ENCODE results near the gene CIAO2A.

DNA sequence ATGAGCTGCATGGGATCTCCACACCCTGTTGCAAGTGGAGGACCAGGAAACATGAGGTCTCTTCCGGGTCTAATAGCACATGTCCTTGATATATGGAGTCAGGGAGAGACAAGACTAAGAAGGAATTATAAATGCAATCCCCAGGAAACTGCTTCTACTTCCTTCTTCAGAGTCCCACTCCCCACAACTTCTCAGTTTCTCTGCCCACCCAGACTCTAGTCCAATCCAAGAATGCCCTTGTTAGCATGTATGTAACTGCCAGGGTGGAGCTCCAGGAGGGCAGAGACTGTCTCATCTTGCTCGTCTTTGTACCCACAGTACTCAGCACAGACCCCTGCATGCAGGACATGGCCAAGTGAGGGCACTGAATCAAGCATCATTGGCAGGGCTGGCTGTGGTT lies 55.7 kb downstream of the CIAO2A start:
- TF ChIP-seq, protein P1, sequence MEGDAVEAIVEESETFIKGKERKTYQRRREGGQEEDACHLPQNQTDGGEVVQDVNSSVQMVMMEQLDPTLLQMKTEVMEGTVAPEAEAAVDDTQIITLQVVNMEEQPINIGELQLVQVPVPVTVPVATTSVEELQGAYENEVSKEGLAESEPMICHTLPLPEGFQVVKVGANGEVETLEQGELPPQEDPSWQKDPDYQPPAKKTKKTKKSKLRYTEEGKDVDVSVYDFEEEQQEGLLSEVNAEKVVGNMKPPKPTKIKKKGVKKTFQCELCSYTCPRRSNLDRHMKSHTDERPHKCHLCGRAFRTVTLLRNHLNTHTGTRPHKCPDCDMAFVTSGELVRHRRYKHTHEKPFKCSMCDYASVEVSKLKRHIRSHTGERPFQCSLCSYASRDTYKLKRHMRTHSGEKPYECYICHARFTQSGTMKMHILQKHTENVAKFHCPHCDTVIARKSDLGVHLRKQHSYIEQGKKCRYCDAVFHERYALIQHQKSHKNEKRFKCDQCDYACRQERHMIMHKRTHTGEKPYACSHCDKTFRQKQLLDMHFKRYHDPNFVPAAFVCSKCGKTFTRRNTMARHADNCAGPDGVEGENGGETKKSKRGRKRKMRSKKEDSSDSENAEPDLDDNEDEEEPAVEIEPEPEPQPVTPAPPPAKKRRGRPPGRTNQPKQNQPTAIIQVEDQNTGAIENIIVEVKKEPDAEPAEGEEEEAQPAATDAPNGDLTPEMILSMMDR (IDR thresholded peaks at IDR 0.05; ENCODE audit: insufficient read depth, low read length), result no peak
- TF ChIP-seq POLR2AphosphoS5 (IDR thresholded peaks at IDR 0.05; ENCODE audit: low read depth), result no peak
- TF ChIP-seq SPI1 (IDR thresholded peaks at IDR 0.05; ENCODE audit: borderline replicate concordance, low read depth), result no peak
- TF ChIP-seq, protein P2, sequence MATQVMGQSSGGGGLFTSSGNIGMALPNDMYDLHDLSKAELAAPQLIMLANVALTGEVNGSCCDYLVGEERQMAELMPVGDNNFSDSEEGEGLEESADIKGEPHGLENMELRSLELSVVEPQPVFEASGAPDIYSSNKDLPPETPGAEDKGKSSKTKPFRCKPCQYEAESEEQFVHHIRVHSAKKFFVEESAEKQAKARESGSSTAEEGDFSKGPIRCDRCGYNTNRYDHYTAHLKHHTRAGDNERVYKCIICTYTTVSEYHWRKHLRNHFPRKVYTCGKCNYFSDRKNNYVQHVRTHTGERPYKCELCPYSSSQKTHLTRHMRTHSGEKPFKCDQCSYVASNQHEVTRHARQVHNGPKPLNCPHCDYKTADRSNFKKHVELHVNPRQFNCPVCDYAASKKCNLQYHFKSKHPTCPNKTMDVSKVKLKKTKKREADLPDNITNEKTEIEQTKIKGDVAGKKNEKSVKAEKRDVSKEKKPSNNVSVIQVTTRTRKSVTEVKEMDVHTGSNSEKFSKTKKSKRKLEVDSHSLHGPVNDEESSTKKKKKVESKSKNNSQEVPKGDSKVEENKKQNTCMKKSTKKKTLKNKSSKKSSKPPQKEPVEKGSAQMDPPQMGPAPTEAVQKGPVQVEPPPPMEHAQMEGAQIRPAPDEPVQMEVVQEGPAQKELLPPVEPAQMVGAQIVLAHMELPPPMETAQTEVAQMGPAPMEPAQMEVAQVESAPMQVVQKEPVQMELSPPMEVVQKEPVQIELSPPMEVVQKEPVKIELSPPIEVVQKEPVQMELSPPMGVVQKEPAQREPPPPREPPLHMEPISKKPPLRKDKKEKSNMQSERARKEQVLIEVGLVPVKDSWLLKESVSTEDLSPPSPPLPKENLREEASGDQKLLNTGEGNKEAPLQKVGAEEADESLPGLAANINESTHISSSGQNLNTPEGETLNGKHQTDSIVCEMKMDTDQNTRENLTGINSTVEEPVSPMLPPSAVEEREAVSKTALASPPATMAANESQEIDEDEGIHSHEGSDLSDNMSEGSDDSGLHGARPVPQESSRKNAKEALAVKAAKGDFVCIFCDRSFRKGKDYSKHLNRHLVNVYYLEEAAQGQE (IDR thresholded peaks at IDR 0.05; ENCODE audit: insufficient replicate concordance, low read depth), result no peak
